ES-I3 (cell line): ENCODE results near the gene FAM193A.
"Not testable (repeated sequence)": the region's sequence is repeated elsewhere in the genome, so short reads cannot be mapped to it uniquely, and the experiment has no call there.

Experiments
- H3K36me3 ChIP-seq: 2 replicates; pipeline ENCODE4 v1.6.1; 2013; ENCODE audit warnings: mild to moderate bottlenecking, low read length, control low read depth, moderate library complexity; ENCODE audit not compliant: insufficient read depth
- H3K4me1 ChIP-seq: 2 replicates; pipeline ENCODE4 v1.6.1; 2013; ENCODE audit warnings: mild to moderate bottlenecking, control low read depth, low read length; ENCODE audit not compliant: insufficient read depth
- H3K9ac ChIP-seq: 2 replicates; pipeline ENCODE4 v1.6.1; 2013; ENCODE audit warnings: low read depth, mild to moderate bottlenecking, low read length, moderate library complexity
- H3K9me3 ChIP-seq: 2 replicates; pipeline ENCODE4 v1.6.1; 2013; ENCODE audit warnings: mild to moderate bottlenecking, low read length, moderate library complexity; ENCODE audit not compliant: control insufficient read depth, insufficient read depth

The FAM193A gene

GRCh38 chr4:2626231-2626630 lies 89.8 kb downstream of the FAM193A start:
- Histone ChIP-seq H3K9me3 (no peaks in the 10 kb centered on the region), H3K9ac (no peak overlapping the region), H3K36me3 (peaks cover 6% of the 10 kb centered on the region; the same call in 1 of the 2 replicates), H3K4me1 (0 out of 2 replicates have a peak, but pooled peaks cover 5% of the 10 kb centered on the region)

GRCh38 chr4:2630556-2631273 lies 94.3 kb downstream of the FAM193A start:
- Histone ChIP-seq H3K36me3 (peaks cover 9% of the 10 kb centered on the region; the same call in 1 of the 2 replicates), H3K9me3 (no peaks in the 10 kb centered on the region), H3K4me1 (no peaks in the 10 kb centered on the region), H3K9ac (no peak overlapping the region)

DNA sequence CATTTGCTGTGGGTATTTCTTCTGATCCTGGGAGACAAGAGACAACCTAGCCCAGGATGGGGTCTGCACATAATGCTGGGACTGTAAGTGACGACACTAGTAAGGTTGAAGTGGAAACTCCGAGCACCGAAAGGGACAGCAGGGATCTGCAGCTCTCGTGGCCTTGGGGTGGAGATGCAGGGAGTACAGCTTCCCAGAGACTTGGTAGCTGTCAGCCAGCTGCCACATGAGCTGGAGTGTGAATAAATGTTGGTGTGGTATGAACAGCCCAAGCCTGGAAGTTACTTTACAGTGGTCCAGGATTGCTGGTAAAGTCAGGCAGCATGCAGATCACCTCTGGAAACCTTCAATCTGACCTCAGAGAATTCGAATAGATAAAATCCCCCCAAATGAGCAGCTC lies 97.6 kb downstream of the FAM193A start:
- no peaks in the 10 kb centered on the region for H3K9me3 ChIP-seq
- peaks cover 12% of the 10 kb centered on the region; the same call in 1 of the 2 replicates for H3K36me3 ChIP-seq
- no peaks in the 10 kb centered on the region for H3K4me1 ChIP-seq
- H3K9ac ChIP-seq: no peak overlapping the region

DNA sequence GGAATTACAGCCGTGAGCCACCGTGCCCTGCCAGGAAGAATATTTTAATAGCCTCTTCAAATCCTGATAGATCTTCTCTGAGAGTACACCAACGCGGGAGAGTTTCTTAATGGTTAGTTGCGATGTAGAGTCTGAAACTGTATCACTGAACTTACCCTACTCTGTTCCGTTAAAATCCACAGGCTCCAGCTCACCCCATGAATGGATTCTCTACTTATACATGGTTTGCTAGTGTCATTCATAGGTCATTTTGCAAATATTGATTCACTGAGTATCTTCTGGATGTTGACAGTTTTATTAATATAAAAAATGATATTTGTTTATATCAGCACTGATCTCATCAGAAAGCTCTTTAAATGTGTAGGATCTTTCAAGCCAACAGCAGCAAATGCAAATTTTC lies 99.9 kb downstream of the FAM193A start:
- Histone ChIP-seq H3K9ac (no peak overlapping the region), H3K36me3 (0 out of 2 replicates have a peak, but pooled peaks cover 6% of the 10 kb centered on the region), H3K4me1 (no peaks in the 10 kb centered on the region), H3K9me3 (no peaks in the 10 kb centered on the region)

DNA sequence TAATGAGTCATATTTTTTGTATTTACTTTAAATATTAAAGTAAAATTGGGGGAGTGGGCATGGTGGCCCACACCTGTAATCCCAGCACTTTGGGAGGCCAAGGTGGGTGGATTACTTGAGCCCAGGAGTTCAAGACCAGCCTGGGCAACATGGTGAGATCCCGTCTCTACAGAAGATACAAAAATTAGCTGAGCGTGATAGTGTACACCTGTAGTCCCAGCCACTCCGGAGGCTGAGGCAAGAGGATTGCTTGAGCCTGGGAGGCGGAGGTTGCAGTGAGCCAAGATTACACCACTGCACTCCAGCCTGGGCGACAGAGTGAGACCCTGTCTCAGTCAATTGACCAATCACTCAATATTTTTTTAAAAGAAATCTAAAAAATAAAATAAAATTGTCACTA lies 100.5 kb downstream of the FAM193A start:
- H3K4me1 ChIP-seq, H3K9me3 ChIP-seq, H3K36me3 ChIP-seq, H3K9ac ChIP-seq: not testable (repeated sequence)

- no peak overlapping the region for H3K9ac ChIP-seq
- no peaks in the 10 kb centered on the region for H3K4me1 ChIP-seq
- 0 out of 2 replicates have a peak, but pooled peaks cover 6% of the 10 kb centered on the region for H3K36me3 ChIP-seq
- no peaks in the 10 kb centered on the region for H3K9me3 ChIP-seq
Observed at GRCh38 chr4:2637956-2638552, 101.6 kb downstream of the FAM193A start.

- no peaks in the 10 kb centered on the region for H3K9me3 ChIP-seq
- H3K9ac ChIP-seq: no peak overlapping the region
- 0 out of 2 replicates have a peak, but pooled peaks cover 6% of the 10 kb centered on the region for H3K36me3 ChIP-seq
- no peaks in the 10 kb centered on the region for H3K4me1 ChIP-seq
Observed at GRCh38 chr4:2638730-2639129, 102.3 kb downstream of the FAM193A start.

DNA sequence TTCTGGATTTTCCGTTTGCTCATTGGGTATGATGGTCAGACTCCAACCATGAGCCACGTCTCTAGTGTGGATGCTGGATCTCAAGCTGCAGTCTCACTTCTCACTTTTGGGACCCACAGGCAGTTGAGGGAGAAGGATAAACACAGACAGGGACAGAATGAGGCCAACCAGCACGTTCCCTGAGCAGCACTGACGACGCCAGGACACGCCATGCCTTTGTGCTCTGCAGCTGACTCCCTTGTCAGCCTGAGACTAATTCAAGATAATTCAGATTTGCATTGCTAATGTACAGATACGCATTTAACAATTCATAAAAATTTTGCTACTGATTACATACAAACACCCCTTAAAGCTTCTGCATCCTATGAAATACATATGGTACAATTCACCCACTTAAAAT lies 106.5 kb downstream of the FAM193A start:
- Histone ChIP-seq H3K4me1 (no peaks in the 10 kb centered on the region), H3K9me3 (no peaks in the 10 kb centered on the region), H3K9ac (no peak overlapping the region), H3K36me3 (peaks cover 6% of the 10 kb centered on the region; the same call in 1 of the 2 replicates)

GRCh38 chr4:2643555-2643954 lies 107.1 kb downstream of the FAM193A start:
- no peak overlapping the region for H3K9ac ChIP-seq
- no peaks in the 10 kb centered on the region for H3K4me1 ChIP-seq
- peaks cover 9% of the 10 kb centered on the region; the same call in 1 of the 2 replicates for H3K36me3 ChIP-seq
- H3K9me3 ChIP-seq: no peaks in the 10 kb centered on the region

DNA sequence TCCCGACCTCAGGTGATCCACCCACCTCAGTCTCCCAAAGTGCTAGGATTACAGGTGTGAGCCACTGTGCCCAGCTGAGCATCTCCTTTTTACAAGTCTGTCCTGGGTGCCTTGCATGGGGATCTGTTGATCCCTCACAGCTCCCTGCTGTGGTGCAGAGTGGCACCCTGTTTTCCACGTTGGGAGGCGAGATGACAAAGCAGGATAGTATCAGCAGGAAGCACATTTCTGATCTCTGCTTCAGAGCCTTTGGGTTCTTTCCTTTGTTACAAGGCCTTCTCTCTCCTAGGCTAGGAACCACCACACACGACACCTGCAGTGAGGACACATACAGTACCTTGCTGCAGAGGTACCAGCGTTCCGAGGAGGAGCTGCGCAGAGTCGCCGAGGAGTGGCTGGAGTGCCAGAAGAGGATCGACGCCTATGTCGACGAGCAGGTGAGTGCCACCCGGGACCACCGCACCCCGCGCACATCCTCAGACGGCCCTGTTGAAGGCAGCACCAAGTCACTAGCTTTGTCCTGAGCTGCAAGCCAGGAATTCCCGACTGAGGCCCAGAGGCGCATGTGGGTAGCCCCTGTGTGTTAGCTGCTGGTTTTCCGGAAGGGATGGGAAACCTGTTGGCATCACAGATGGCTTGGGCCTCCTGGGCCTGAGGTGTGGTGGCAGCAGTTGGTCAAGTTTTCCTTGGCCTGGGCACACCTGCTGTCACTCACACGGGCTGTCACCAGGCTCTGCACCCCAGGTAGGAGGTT lies 110.1 kb downstream of the FAM193A start:
- no peaks in the 10 kb centered on the region for H3K4me1 ChIP-seq
- H3K36me3 ChIP-seq: peaks cover 10% of the 10 kb centered on the region; the same call in 1 of the 2 replicates

GRCh38 chr4:2647403-2648158 lies 111.1 kb downstream of the FAM193A start:
- H3K4me1 ChIP-seq: no peaks in the 10 kb centered on the region
- H3K9me3 ChIP-seq: no peaks in the 10 kb centered on the region
- H3K36me3 ChIP-seq: peaks cover 10% of the 10 kb centered on the region; the same call in 1 of the 2 replicates
- H3K9ac ChIP-seq: no peak overlapping the region

More for the DNA sequence above, 110.1 kb downstream of the FAM193A start:
- no peaks in the 10 kb centered on the region for H3K9me3 ChIP-seq
- no peak overlapping the region for H3K9ac ChIP-seq

DNA sequence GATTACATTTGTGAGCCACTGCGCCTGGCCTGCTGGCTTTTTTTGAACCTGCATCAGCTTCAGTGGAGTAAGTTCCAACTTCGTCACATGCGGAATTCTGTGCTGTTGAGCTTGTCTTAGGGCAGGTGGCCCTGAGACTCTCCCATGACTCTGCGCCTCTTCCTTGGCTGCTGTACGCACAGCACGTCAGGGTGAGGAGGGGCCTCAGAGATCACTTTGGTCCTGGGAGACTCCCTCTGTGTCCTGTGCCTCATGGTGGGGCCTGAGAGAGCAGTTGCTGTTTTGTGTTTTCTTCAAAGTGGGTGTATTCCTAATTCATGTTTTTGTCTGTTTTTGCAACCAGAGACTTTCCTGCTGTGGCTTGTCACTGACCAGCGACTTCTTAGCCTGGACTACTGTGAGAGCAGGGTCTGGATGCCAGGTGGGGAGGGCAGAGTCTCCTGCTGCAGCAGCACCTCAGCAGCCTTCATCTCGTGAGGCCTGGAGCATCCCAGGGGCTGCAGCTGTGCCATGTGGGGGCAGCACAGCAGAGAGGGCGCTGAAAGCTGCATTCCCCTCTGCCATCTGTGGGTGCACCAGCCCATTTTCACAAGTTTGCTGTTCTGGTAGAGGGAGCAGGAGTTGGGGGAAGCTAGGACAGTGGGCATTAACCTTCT lies 111.8 kb downstream of the FAM193A start:
- Histone ChIP-seq H3K36me3 (peaks cover 10% of the 10 kb centered on the region; the same call in 1 of the 2 replicates), H3K9me3 (no peaks in the 10 kb centered on the region), H3K4me1 (no peaks in the 10 kb centered on the region), H3K9ac (no peak overlapping the region)

DNA sequence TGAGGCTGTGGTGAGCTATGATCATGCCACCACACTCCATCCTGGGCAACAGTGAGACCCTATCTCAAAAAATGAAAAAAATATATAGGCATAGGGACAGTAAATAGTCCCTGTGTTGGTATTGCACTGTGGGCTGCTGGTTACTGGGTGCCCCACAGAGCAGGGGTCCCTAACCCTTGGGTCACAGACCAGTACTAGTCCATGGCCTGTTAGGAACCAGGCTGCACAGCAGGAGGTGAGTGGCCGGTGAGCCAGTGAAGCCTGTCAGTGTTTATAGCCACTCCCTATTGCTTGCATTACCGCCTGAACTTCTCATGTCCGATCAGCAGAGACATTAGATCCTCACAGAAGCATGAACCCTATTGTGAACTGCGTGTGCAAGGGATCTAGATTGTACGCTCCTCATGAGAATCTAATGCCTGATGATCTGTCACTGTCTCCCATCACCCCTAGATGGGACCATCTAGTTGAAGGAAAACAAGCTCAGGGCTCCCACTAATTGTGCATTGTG lies 113.2 kb downstream of the FAM193A start:
- Histone ChIP-seq H3K9me3 (no peaks in the 10 kb centered on the region), H3K4me1 (no peaks in the 10 kb centered on the region), H3K36me3 (peaks cover 12% of the 10 kb centered on the region; the same call in 1 of the 2 replicates), H3K9ac (no peak overlapping the region)
